RWPE2 (cell line): ENCODE measurements around the gene LYRM1.

Source experiments
- ATAC-seq: fragments of 200-7000 bp; cut with Tn5 transposase; 3 replicates; pipeline ENCODE4 v1.9.1; 2021; ENCODE audit warnings: low read depth
- DNase-seq: peaks from one replicate; pipeline ENCODE4 v3.0.0-alpha.2; 2020; ENCODE audit warnings: low spot score
- H3K27ac ChIP-seq: fragments of 450-650 bp; 2 replicates; pipeline ENCODE4 v1.5.1; 2017; ENCODE audit warnings: mild to moderate bottlenecking; ENCODE audit not compliant: poor library complexity, severe bottlenecking
- H3K27me3 ChIP-seq: fragments of 250-450 bp; sonication (Bioruptor Pico); 2 replicates; pipeline ENCODE4 v1.5.1; 2021; ENCODE audit warnings: mild to moderate bottlenecking, moderate library complexity; ENCODE audit not compliant: insufficient read depth, poor library complexity, severe bottlenecking
- H3K36me3 ChIP-seq: fragments of 250-450 bp; sonication (Bioruptor Pico); 2 replicates; pipeline ENCODE4 v1.5.1; 2020; ENCODE audit warnings: low read depth, mild to moderate bottlenecking, moderate library complexity
- H3K4me1 ChIP-seq: fragments of 250-450 bp; sonication (Bioruptor Pico); 2 replicates; pipeline ENCODE4 v1.5.1; 2021; ENCODE audit warnings: mild to moderate bottlenecking, moderate library complexity; ENCODE audit not compliant: insufficient read depth, poor library complexity, severe bottlenecking
- H3K4me3 ChIP-seq: fragments of 250-450 bp; sonication (Bioruptor Pico); 2 replicates; pipeline ENCODE4 v1.5.1; 2021; ENCODE audit warnings: mild to moderate bottlenecking, moderate library complexity; ENCODE audit not compliant: severe bottlenecking
- H3K9me3 ChIP-seq: fragments of 250-450 bp; sonication (Bioruptor Pico); 2 replicates; pipeline ENCODE4 v1.5.1; 2021; ENCODE audit warnings: mild to moderate bottlenecking, moderate library complexity; ENCODE audit not compliant: severe bottlenecking
- CTCF ChIP-seq: fragments of 450-650 bp; IDR thresholded peaks from one replicate; pipeline ENCODE4 v1.5.1; 2017; ENCODE audit warnings: mild to moderate bottlenecking, moderate library complexity; ENCODE audit not compliant: poor library complexity, severe bottlenecking

LYRM1 gene

GRCh38 chr16:20916289-20916688 is 15.7 kb downstream of the LYRM1 start:
- DNase-seq = no peak
- no peak for TF ChIP-seq CTCF
- H3K4me3 ChIP-seq = no peak overlapping the region

GRCh38 chr16:20916942-20917341 is 16.4 kb downstream of the LYRM1 start:
- TF ChIP-seq CTCF = no peak
- no peak overlapping the region for H3K27ac ChIP-seq
- no peak for DNase-seq
- H3K4me1 ChIP-seq = peaks cover 16% of the 10 kb centered on the region
- H3K4me3 ChIP-seq = no peak overlapping the region
- no peaks in the 10 kb centered on the region for H3K9me3 ChIP-seq
- 0 out of 2 replicates have a peak, but pooled peaks cover 6% of the 10 kb centered on the region for H3K36me3 ChIP-seq
- no peak for ATAC-seq
- H3K27me3 ChIP-seq = no peaks in the 10 kb centered on the region

More at GRCh38 chr16:20916289-20916688, 15.7 kb downstream of the LYRM1 start:
- Histone ChIP-seq H3K9me3 (no peaks in the 10 kb centered on the region), H3K4me1 (peaks cover 23% of the 10 kb centered on the region), H3K27ac (no peak overlapping the region), H3K36me3 (0 out of 2 replicates have a peak, but pooled peaks cover 6% of the 10 kb centered on the region), H3K27me3 (no peaks in the 10 kb centered on the region)
- no peak for ATAC-seq

- no peak for ATAC-seq
- Histone ChIP-seq H3K4me3 (no peak overlapping the region), H3K36me3 (0 out of 2 replicates have a peak, but pooled peaks cover 6% of the 10 kb centered on the region), H3K4me1 (peaks cover 6% of the 10 kb centered on the region), H3K27ac (no peak overlapping the region), H3K27me3 (no peaks in the 10 kb centered on the region), H3K9me3 (no peaks in the 10 kb centered on the region)
- TF ChIP-seq CTCF = no peak
- DNase-seq = no peak
These were observed 18.1 kb downstream of the LYRM1 start for GRCh38 chr16:20918486-20919239.

- Histone ChIP-seq H3K4me3 (no peak overlapping the region), H3K4me1 (no peaks in the 10 kb centered on the region), H3K9me3 (no peaks in the 10 kb centered on the region), H3K36me3 (peaks cover 6% of the 10 kb centered on the region; the same call in 1 of the 2 replicates), H3K27me3 (no peaks in the 10 kb centered on the region), H3K27ac (no peak overlapping the region)
- ATAC-seq (no peak), DNase-seq (no peak)
- no peak for TF ChIP-seq CTCF
These were observed 19.5 kb downstream of the LYRM1 start for GRCh38 chr16:20920091-20920490.

- TF ChIP-seq CTCF = no peak
- no peak for ATAC-seq
- H3K36me3 ChIP-seq = peaks cover 6% of the 10 kb centered on the region; the same call in 1 of the 2 replicates
These were observed 20.2 kb downstream of the LYRM1 start for GRCh38 chr16:20920799-20921198.

More at GRCh38 chr16:20920799-20921198, 20.2 kb downstream of the LYRM1 start:
- no peaks in the 10 kb centered on the region for H3K9me3 ChIP-seq
- no peak overlapping the region for H3K27ac ChIP-seq
- no peaks in the 10 kb centered on the region for H3K4me1 ChIP-seq
- H3K27me3 ChIP-seq = no peaks in the 10 kb centered on the region
- no peak for DNase-seq
- no peak overlapping the region for H3K4me3 ChIP-seq
